Neural progenitor cell (in vitro differentiated cells): ENCODE results near the gene RSPH3. TPM values are rescaled to one million over a fixed set of nuclear protein-coding genes. Genes with fewer than 3 reads are reported as not detected.
"Not testable (repeated sequence)": the region's sequence is repeated elsewhere in the genome, so short reads cannot be mapped to it uniquely, and the experiment has no call there.

Experiments used
- DNase-seq: peaks from one replicate; pipeline ENCODE4 v3.0.0-alpha.2; 2016; ENCODE audit warnings: low spot score
- H2AFZ ChIP-seq: fragments of 200-600 bp; sonication (generic); replicated peaks from 2 replicates; pipeline ENCODE4 v1.6.1; 2016; ENCODE audit warnings: antibody characterized with exemption
- H3F3A ChIP-seq: fragments of 200-600 bp; sonication (generic); 2 replicates; pipeline ENCODE4 v1.6.1; 2016; ENCODE audit warnings: antibody characterized with exemption, low read depth
- H3K27ac ChIP-seq: fragments of 200-600 bp; sonication (generic); 2 replicates; pipeline ENCODE4 v1.5.1; 2016; ENCODE audit warnings: mild to moderate bottlenecking
- H3K27me3 ChIP-seq: fragments of 200-600 bp; sonication (generic); 2 replicates; pipeline ENCODE4 v1.6.1; 2016; ENCODE audit warnings: mild to moderate bottlenecking, moderate library complexity
- H3K36me3 ChIP-seq: fragments of 200-600 bp; sonication (generic); 2 replicates; pipeline ENCODE4 v1.5.1; 2016
- H3K4me1 ChIP-seq: fragments of 200-600 bp; sonication (generic); 2 replicates; pipeline ENCODE4 v1.6.1; 2016; ENCODE audit warnings: mixed run types
- H3K4me2 ChIP-seq: fragments of 200-600 bp; sonication (generic); 2 replicates; pipeline ENCODE4 v1.6.1; 2016
- H3K4me3 ChIP-seq: fragments of 200-600 bp; sonication (generic); 2 replicates; pipeline ENCODE4 v1.5.1; 2016
- H3K79me2 ChIP-seq: fragments of 200-600 bp; sonication (generic); 2 replicates; pipeline ENCODE4 v1.6.1; 2016; ENCODE audit warnings: low read depth
- H3K9ac ChIP-seq: fragments of 200-600 bp; sonication (generic); 2 replicates; pipeline ENCODE4 v1.6.1; 2016
- H3K9me3 ChIP-seq: fragments of 200-600 bp; sonication (generic); 2 replicates; pipeline ENCODE4 v1.5.1; 2016; ENCODE audit warnings: low read depth
- H4K20me1 ChIP-seq: fragments of 200-600 bp; sonication (generic); 2 replicates; pipeline ENCODE4 v1.6.1; 2016; ENCODE audit warnings: low read depth
- H3K27ac Mint-ChIP-seq: 3 replicates; pipeline ENCODE4 v1.8.0; 2021; ENCODE audit warnings: mixed read lengths
- H3K27me3 Mint-ChIP-seq: 2 replicates; pipeline ENCODE4 v1.8.0; 2022; ENCODE audit warnings: low read depth, mild to moderate bottlenecking, inconsistent platforms, moderate library complexity, mixed read lengths; ENCODE audit not compliant: insufficient read depth
- H3K36me3 Mint-ChIP-seq: 3 replicates; pipeline ENCODE4 v1.8.0; 2021; ENCODE audit warnings: mixed read lengths
- H3K4me1 Mint-ChIP-seq: 3 replicates; pipeline ENCODE4 v1.8.0; 2021; ENCODE audit warnings: mixed read lengths
- H3K4me3 Mint-ChIP-seq: 3 replicates; pipeline ENCODE4 v1.8.0; 2021; ENCODE audit warnings: mild to moderate bottlenecking, moderate library complexity, mixed read lengths
- H3K9me3 Mint-ChIP-seq: 3 replicates; pipeline ENCODE4 v1.8.0; 2020; ENCODE audit warnings: mixed read lengths
- CTCF ChIP-seq: fragments of 200-600 bp; sonication (generic); IDR thresholded peaks from 2 replicates; pipeline ENCODE4 v1.5.1; 2017; ENCODE audit warnings: antibody characterized with exemption, mild to moderate bottlenecking
- EZH2 ChIP-seq: fragments of 200-600 bp; sonication (generic); IDR thresholded peaks from 2 replicates; pipeline ENCODE4 v1.6.1; 2017; ENCODE audit warnings: antibody characterized with exemption, mild to moderate bottlenecking, moderate library complexity
- EZH2phosphoT487 ChIP-seq: fragments of 200-600 bp; sonication (generic); IDR thresholded peaks from 2 replicates; pipeline ENCODE4 v1.6.1; 2017; ENCODE audit warnings: antibody characterized with exemption
- total RNA-seq: library from RNA; depleted of rRNA; stranded (reverse); fragments of >200 nt; gene quantifications from 2 replicates; pipeline ENCODE4 v1.2.3, GENCODE V29; 2015; ENCODE audit warnings: low replicate concordance

The RSPH3 gene
- total RNA-seq, 1 donor from 2014 or later: 3.6 TPM

- no peaks in the 10 kb centered on the region for H3K36me3 ChIP-seq
- no peak overlapping the region for H3K9ac ChIP-seq
- H3K27ac Mint-ChIP-seq: no peak overlapping the region
- H3K4me1 Mint-ChIP-seq: peaks cover 9% of the 10 kb centered on the region
- no peak overlapping the region for H2AFZ ChIP-seq
- no peaks in the 10 kb centered on the region for H3K79me2 ChIP-seq
- H3K9me3 ChIP-seq: no peaks in the 10 kb centered on the region
- TF ChIP-seq EZH2phosphoT487 (no peak), CTCF (no peak), EZH2 (no peak)
- no peaks in the 10 kb centered on the region for H3F3A ChIP-seq
- H3K27ac ChIP-seq: no peak overlapping the region
- no peaks in the 10 kb centered on the region for H3K36me3 Mint-ChIP-seq
- H3K4me1 ChIP-seq: no peaks in the 10 kb centered on the region
- no peak for DNase-seq
- no peaks in the 10 kb centered on the region for H4K20me1 ChIP-seq
- H3K4me3 ChIP-seq: no peak overlapping the region
- no peaks in the 10 kb centered on the region for H3K27me3 Mint-ChIP-seq
- H3K4me2 ChIP-seq: no peak overlapping the region
- no peak overlapping the region for H3K4me3 Mint-ChIP-seq
- no peaks in the 10 kb centered on the region for H3K27me3 ChIP-seq
- H3K9me3 Mint-ChIP-seq: no peaks in the 10 kb centered on the region
Measured at GRCh38 chr6:159039885-159040258, 39.9 kb upstream of the RSPH3 start.

- TF ChIP-seq CTCF: no peak
- TF ChIP-seq EZH2: no peak
- TF ChIP-seq EZH2phosphoT487: no peak
- no peak overlapping the region for H3K9ac ChIP-seq
Measured at GRCh38 chr6:159038914-159039884, 39.2 kb upstream of the RSPH3 start.

GRCh38 chr6:159038318-159038717 is 38.3 kb upstream of the RSPH3 start:
- H4K20me1 ChIP-seq, H3K9me3 ChIP-seq, H3K36me3 Mint-ChIP-seq, H3K27me3 Mint-ChIP-seq, H3F3A ChIP-seq, DNase-seq, H3K27ac ChIP-seq, H3K36me3 ChIP-seq, H3K4me3 ChIP-seq, H3K9me3 Mint-ChIP-seq, H2AFZ ChIP-seq, H3K9ac ChIP-seq, H3K4me1 ChIP-seq, H3K79me2 ChIP-seq, H3K4me3 Mint-ChIP-seq, H3K4me1 Mint-ChIP-seq, H3K27ac Mint-ChIP-seq, H3K27me3 ChIP-seq, H3K4me2 ChIP-seq: not testable (repeated sequence)

More at GRCh38 chr6:159038914-159039884, 39.2 kb upstream of the RSPH3 start:
- DNase-seq: no peak
- no peak overlapping the region for H3K4me2 ChIP-seq
- H3K9me3 ChIP-seq: no peaks in the 10 kb centered on the region
- no peak overlapping the region for H3K27ac ChIP-seq
- H3K4me1 ChIP-seq: no peaks in the 10 kb centered on the region
- no peaks in the 10 kb centered on the region for H3K9me3 Mint-ChIP-seq
- no peak overlapping the region for H3K4me3 ChIP-seq
- no peaks in the 10 kb centered on the region for H3K36me3 ChIP-seq
- H3K79me2 ChIP-seq: no peaks in the 10 kb centered on the region
- no peaks in the 10 kb centered on the region for H3K27me3 Mint-ChIP-seq
- peaks cover 4% of the 10 kb centered on the region for H3K4me1 Mint-ChIP-seq
- H3K27me3 ChIP-seq: no peaks in the 10 kb centered on the region
- H4K20me1 ChIP-seq: no peaks in the 10 kb centered on the region
- no peak overlapping the region for H2AFZ ChIP-seq
- H3K36me3 Mint-ChIP-seq: no peaks in the 10 kb centered on the region
- H3K4me3 Mint-ChIP-seq: no peak overlapping the region
- H3K27ac Mint-ChIP-seq: no peak overlapping the region
- no peaks in the 10 kb centered on the region for H3F3A ChIP-seq

- Histone ChIP-seq H3K9me3 (no peaks in the 10 kb centered on the region), H3K27ac (no peak overlapping the region), H3K4me3 (no peak overlapping the region), H4K20me1 (no peaks in the 10 kb centered on the region), H3F3A (no peaks in the 10 kb centered on the region), H2AFZ (no peak overlapping the region), H3K79me2 (no peaks in the 10 kb centered on the region), H3K4me2 (no peak overlapping the region), H3K36me3 (no peaks in the 10 kb centered on the region), H3K9ac (no peak overlapping the region), H3K4me1 (no peaks in the 10 kb centered on the region), H3K27me3 (no peaks in the 10 kb centered on the region)
- Mint-ChIP-seq H3K4me1 (peaks cover 4% of the 10 kb centered on the region), H3K27me3 (no peaks in the 10 kb centered on the region), H3K4me3 (no peak overlapping the region), H3K36me3 (no peaks in the 10 kb centered on the region), H3K9me3 (no peaks in the 10 kb centered on the region), H3K27ac (no peak overlapping the region)
- TF ChIP-seq CTCF (no peak), EZH2 (no peak), EZH2phosphoT487 (no peak)
- DNase-seq: no peak
Measured at GRCh38 chr6:159037756-159038290, 37.8 kb upstream of the RSPH3 start.
